Esophagus (tissue), 2 donors: ENCODE measurements around the gene NFKBIB. TPM values are rescaled to one million over a fixed set of nuclear protein-coding genes. Genes with fewer than 3 reads are reported as not detected.

Source experiments
- H3K27ac ChIP-seq, 2 donors: one replicate each; pipeline ENCODE4 v1.5.1; 2013; ENCODE audit warnings: low read depth in 2 of 2, mild to moderate bottlenecking in 2 of 2, inconsistent platforms in 1 of 2, low read length in 1 of 2, moderate library complexity in 1 of 2
- H3K27me3 ChIP-seq, 2 donors: one replicate each; pipeline ENCODE4 v1.6.1; 2013; ENCODE audit warnings: low read length in 2 of 2, control low read depth in 1 of 2, mild to moderate bottlenecking in 1 of 2; ENCODE audit not compliant: insufficient read depth in 2 of 2, control insufficient read depth in 1 of 2
- H3K36me3 ChIP-seq, 2 donors: one replicate each; pipeline ENCODE4 v1.6.1; 2013; ENCODE audit warnings: low read length in 1 of 2; ENCODE audit not compliant: control insufficient read depth in 2 of 2, insufficient read depth in 2 of 2
- H3K4me1 ChIP-seq, 2 donors: one replicate each; pipeline ENCODE4 v1.6.1; 2013; ENCODE audit warnings: low read length in 1 of 2; ENCODE audit not compliant: control insufficient read depth in 2 of 2, insufficient read depth in 2 of 2
- H3K4me3 ChIP-seq, 2 donors: one replicate each; pipeline ENCODE4 v1.5.1; 2013; ENCODE audit warnings: low read length in 2 of 2, mild to moderate bottlenecking in 2 of 2, low read depth in 1 of 2, moderate library complexity in 1 of 2
- H3K9me3 ChIP-seq, 2 donors: one replicate each; pipeline ENCODE4 v1.6.1; 2013; ENCODE audit warnings: mild to moderate bottlenecking in 2 of 2, low read depth in 1 of 2, low read length in 1 of 2, moderate library complexity in 1 of 2; ENCODE audit not compliant: control insufficient read depth in 2 of 2, insufficient read depth in 1 of 2
- WGBS, 2 donors: extraction: QIAGEN DNeasy Blood & Tissue Kit; methylation state at CpG; one replicate each; pipeline ENCODE4 v1.1.7; 2013; 5-methylcytosine and 5-hydroxymethylcytosine counted together
- polyA plus RNA-seq, 2 donors: library from polyadenylated mRNA; stranded (reverse); fragments of 200-250 nt; gene quantifications; one replicate each; pipeline ENCODE4 v1.2.3, GENCODE V29; 2013
- donor health status: healthy with polysubstance abuse.
- donor health status: Bipolar disorder and iron deficiency.

The NFKBIB gene
- polyA plus RNA-seq, 2 donors: 34.3 to 44.0 TPM

GRCh38 chr19:38900743-38901190 lies 998 bp downstream of the NFKBIB start:
- Histone ChIP-seq H3K4me3 (peak overlapping the region in 1 of 2 donors; percentile 86), H3K4me1 (peaks cover 8 to 10% of the 10 kb centered on the region in 2 donors), H3K27me3 (no peaks in the 10 kb centered on the region), H3K27ac (no peak overlapping the region), H3K9me3 (no peaks in the 10 kb centered on the region), H3K36me3 (peaks cover 3 to 11% of the 10 kb centered on the region in 2 donors)
- 20 to 23% methylated on average over 3 of the region's 3 CpGs for WGBS, 2 donors

- Histone ChIP-seq H3K4me1 (peaks cover 8 to 10% of the 10 kb centered on the region in 2 donors), H3K4me3 (no peak overlapping the region), H3K27ac (no peak overlapping the region), H3K36me3 (peaks cover 3 to 10% of the 10 kb centered on the region in 2 donors), H3K27me3 (no peaks in the 10 kb centered on the region), H3K9me3 (no peaks in the 10 kb centered on the region)
- 100% methylated on average over 1 of the region's 1 CpG for WGBS, 2 donors
These were observed 1.9 kb downstream of the NFKBIB start for GRCh38 chr19:38901683-38902082.

GRCh38 chr19:38904581-38905539 lies 5.1 kb downstream of the NFKBIB start:
- Histone ChIP-seq H3K27me3 (no peaks in the 10 kb centered on the region), H3K36me3 (peaks cover 3 to 30% of the 10 kb centered on the region in 2 donors), H3K27ac (no peak overlapping the region), H3K4me3 (no peak overlapping the region), H3K4me1 (peaks cover 0 to 4% of the 10 kb centered on the region in 2 donors), H3K9me3 (no peaks in the 10 kb centered on the region)
- 87 to 89% methylated on average over 35 of the region's 35 CpGs for WGBS, 2 donors

GRCh38 chr19:38905620-38906019 lies 5.9 kb downstream of the NFKBIB start:
- H3K27me3 ChIP-seq: no peaks in the 10 kb centered on the region
- no peak overlapping the region for H3K4me3 ChIP-seq
- peaks cover 0 to 4% of the 10 kb centered on the region in 2 donors for H3K4me1 ChIP-seq
- 94 to 95% methylated on average over 4 of the region's 4 CpGs for WGBS, 2 donors
- H3K27ac ChIP-seq: no peak overlapping the region
- H3K36me3 ChIP-seq: peaks cover 3 to 32% of the 10 kb centered on the region in 2 donors
- no peaks in the 10 kb centered on the region for H3K9me3 ChIP-seq

GRCh38 chr19:38907227-38907626 lies 7.5 kb downstream of the NFKBIB start:
- Histone ChIP-seq H3K27me3 (no peaks in the 10 kb centered on the region), H3K4me3 (no peak overlapping the region), H3K36me3 (peaks cover 3 to 32% of the 10 kb centered on the region in 2 donors), H3K4me1 (peaks cover 2 to 4% of the 10 kb centered on the region in 2 donors), H3K27ac (no peak overlapping the region), H3K9me3 (no peaks in the 10 kb centered on the region)
- 93 to 94% methylated on average over 29 of the region's 29 CpGs for WGBS, 2 donors

GRCh38 chr19:38907670-38908069 lies 7.9 kb downstream of the NFKBIB start:
- WGBS, 2 donors: 94 to 95% methylated on average over 12 of the region's 12 CpGs
- Histone ChIP-seq H3K36me3 (peaks cover 3 to 32% of the 10 kb centered on the region in 2 donors), H3K27me3 (no peaks in the 10 kb centered on the region)

GRCh38 chr19:38908911-38909310 lies 9.1 kb downstream of the NFKBIB start:
- WGBS, 2 donors: 64 to 68% methylated on average over 9 to 10 of the region's 10 CpGs
- Histone ChIP-seq H3K27ac (no peak overlapping the region), H3K4me1 (peaks cover 2 to 4% of the 10 kb centered on the region in 2 donors), H3K9me3 (no peaks in the 10 kb centered on the region), H3K4me3 (no peak overlapping the region), H3K36me3 (peaks cover 3 to 32% of the 10 kb centered on the region in 2 donors), H3K27me3 (no peaks in the 10 kb centered on the region)

More at GRCh38 chr19:38907670-38908069, 7.9 kb downstream of the NFKBIB start:
- peaks cover 2 to 4% of the 10 kb centered on the region in 2 donors for H3K4me1 ChIP-seq
- H3K9me3 ChIP-seq: no peaks in the 10 kb centered on the region
- H3K4me3 ChIP-seq: no peak overlapping the region
- no peak overlapping the region for H3K27ac ChIP-seq

GRCh38 chr19:38910488-38910887 lies 10.7 kb downstream of the NFKBIB start:
- Histone ChIP-seq H3K27me3 (no peaks in the 10 kb centered on the region), H3K9me3 (no peaks in the 10 kb centered on the region), H3K27ac (no peak overlapping the region), H3K36me3 (peaks cover 3 to 28% of the 10 kb centered on the region in 2 donors), H3K4me1 (peaks cover 0 to 2% of the 10 kb centered on the region in 2 donors), H3K4me3 (no peak overlapping the region)
- 93 to 95% methylated on average over 12 of the region's 12 CpGs for WGBS, 2 donors

GRCh38 chr19:38911388-38912001 lies 11.7 kb downstream of the NFKBIB start:
- no peaks in the 10 kb centered on the region for H3K9me3 ChIP-seq
- 59 to 65% methylated on average over 15 to 16 of the region's 16 CpGs for WGBS, 2 donors
- no peak overlapping the region for H3K4me3 ChIP-seq
- H3K36me3 ChIP-seq: peaks cover 3 to 29% of the 10 kb centered on the region in 2 donors
- no peaks in the 10 kb centered on the region for H3K27me3 ChIP-seq
- peaks cover 0 to 2% of the 10 kb centered on the region in 2 donors for H3K4me1 ChIP-seq
- no peak overlapping the region for H3K27ac ChIP-seq
